Stomach smooth muscle (tissue), 2 donors: ENCODE measurements around the gene NFE2L3.
"Not testable (repeated sequence)": the region's sequence is repeated elsewhere in the genome, so short reads cannot be mapped to it uniquely, and the experiment has no call there.

Source experiments
- H3K27ac ChIP-seq: one replicate; pipeline ENCODE4 v1.7.0; 2013; ENCODE audit warnings: mild to moderate bottlenecking, low read length, inconsistent platforms
- H3K27me3 ChIP-seq, 2 donors: one replicate each; pipeline ENCODE4 v1.7.0; 2013; ENCODE audit warnings: low read length in 2 of 2; ENCODE audit not compliant: insufficient read depth in 2 of 2, control insufficient read depth in 1 of 2
- H3K36me3 ChIP-seq, 2 donors: one replicate each; pipeline ENCODE4 v1.7.0; 2013; ENCODE audit warnings: low read length in 2 of 2; ENCODE audit not compliant: control insufficient read depth in 2 of 2, insufficient read depth in 2 of 2
- H3K4me1 ChIP-seq: one replicate; pipeline ENCODE4 v1.7.0; 2013; ENCODE audit warnings: low read length; ENCODE audit not compliant: control insufficient read depth, insufficient read depth
- H3K4me3 ChIP-seq, 2 donors: one replicate each; pipeline ENCODE4 v1.7.0; 2013; ENCODE audit warnings: low read length in 2 of 2
- H3K9ac ChIP-seq, 2 donors: one replicate each; pipeline ENCODE4 v1.7.0; 2013; ENCODE audit warnings: low read length in 2 of 2, mild to moderate bottlenecking in 1 of 2
- H3K9me3 ChIP-seq, 2 donors: one replicate each; pipeline ENCODE4 v1.7.0; 2013; ENCODE audit warnings: low read length in 2 of 2; ENCODE audit not compliant: control insufficient read depth in 2 of 2
- donor health status: healthy.
- donor health status: Pancreatic carcinoma.

The NFE2L3 gene

GRCh38 chr7:26151953-26152781 lies at the start of gene NFE2L3:
Gene NFE2L3 (plus strand): TSS chr7:26152198. CDS start chr7:26152499, 301 bp downstream.
- no peak within 1 kb of the TSS for H3K9ac ChIP-seq
- H3K4me3 ChIP-seq: peak within 1 kb of the TSS; percentile 9 to 64
- H3K27ac ChIP-seq: no peak within 1 kb of the TSS
- no peaks in the 10 kb centered on the region for H3K9me3 ChIP-seq
- H3K4me1 ChIP-seq: peaks cover 9% of the 10 kb centered on the region
- H3K36me3 ChIP-seq: no peaks in the 10 kb centered on the region
- peaks cover 28 to 39% of the 10 kb centered on the region in 2 donors for H3K27me3 ChIP-seq

GRCh38 chr7:26103596-26103995 lies 48.4 kb upstream of the NFE2L3 start:
- Histone ChIP-seq H3K27ac (no peak overlapping the region), H3K4me1 (no peaks in the 10 kb centered on the region), H3K9ac (no peak overlapping the region), H3K27me3 (peaks cover 0 to 3% of the 10 kb centered on the region in 2 donors), H3K9me3 (no peaks in the 10 kb centered on the region), H3K36me3 (no peaks in the 10 kb centered on the region), H3K4me3 (no peak overlapping the region)

GRCh38 chr7:26105236-26105635 lies 46.8 kb upstream of the NFE2L3 start:
- Histone ChIP-seq H3K4me3 (no peak overlapping the region), H3K4me1 (no peaks in the 10 kb centered on the region), H3K36me3 (no peaks in the 10 kb centered on the region), H3K9ac (no peak overlapping the region), H3K27me3 (peaks cover 0 to 3% of the 10 kb centered on the region in 2 donors), H3K27ac (no peak overlapping the region), H3K9me3 (no peaks in the 10 kb centered on the region)

GRCh38 chr7:26105931-26106330 lies 46.1 kb upstream of the NFE2L3 start:
- no peak overlapping the region for H3K9ac ChIP-seq
- H3K27ac ChIP-seq: no peak overlapping the region
- H3K27me3 ChIP-seq: peaks cover 0 to 3% of the 10 kb centered on the region in 2 donors
- no peaks in the 10 kb centered on the region for H3K9me3 ChIP-seq
- no peaks in the 10 kb centered on the region for H3K36me3 ChIP-seq
- no peak overlapping the region for H3K4me3 ChIP-seq
- no peaks in the 10 kb centered on the region for H3K4me1 ChIP-seq

GRCh38 chr7:26112203-26112740 lies 39.7 kb upstream of the NFE2L3 start:
- Histone ChIP-seq H3K27me3 (peaks cover 0 to 4% of the 10 kb centered on the region in 2 donors), H3K9me3 (no peaks in the 10 kb centered on the region), H3K4me3 (no peak overlapping the region), H3K27ac (no peak overlapping the region), H3K36me3 (no peaks in the 10 kb centered on the region), H3K4me1 (no peaks in the 10 kb centered on the region), H3K9ac (no peak overlapping the region)

GRCh38 chr7:26115650-26116049 lies 36.3 kb upstream of the NFE2L3 start:
- no peak overlapping the region for H3K9ac ChIP-seq
- no peaks in the 10 kb centered on the region for H3K4me1 ChIP-seq
- no peak overlapping the region for H3K4me3 ChIP-seq
- no peaks in the 10 kb centered on the region for H3K36me3 ChIP-seq
- H3K27ac ChIP-seq: no peak overlapping the region
- no peaks in the 10 kb centered on the region for H3K9me3 ChIP-seq
- peaks cover 3 to 8% of the 10 kb centered on the region in 2 donors for H3K27me3 ChIP-seq

- H3K9me3 ChIP-seq: no peaks in the 10 kb centered on the region
- H3K9ac ChIP-seq: no peak overlapping the region
- no peak overlapping the region for H3K27ac ChIP-seq
- no peak overlapping the region for H3K4me3 ChIP-seq
- no peaks in the 10 kb centered on the region for H3K4me1 ChIP-seq
- H3K27me3 ChIP-seq: peaks cover 3 to 11% of the 10 kb centered on the region in 2 donors
- no peaks in the 10 kb centered on the region for H3K36me3 ChIP-seq
These were observed 34.7 kb upstream of the NFE2L3 start for GRCh38 chr7:26117142-26117807.

GRCh38 chr7:26117970-26118369 lies 34.0 kb upstream of the NFE2L3 start:
- no peaks in the 10 kb centered on the region for H3K9me3 ChIP-seq
- no peak overlapping the region for H3K4me3 ChIP-seq
- peaks cover 3 to 11% of the 10 kb centered on the region in 2 donors for H3K27me3 ChIP-seq
- H3K9ac ChIP-seq: no peak overlapping the region
- no peaks in the 10 kb centered on the region for H3K36me3 ChIP-seq
- no peaks in the 10 kb centered on the region for H3K4me1 ChIP-seq
- H3K27ac ChIP-seq: no peak overlapping the region

GRCh38 chr7:26122745-26123144 lies 29.3 kb upstream of the NFE2L3 start:
- Histone ChIP-seq H3K9me3 (no peaks in the 10 kb centered on the region), H3K27me3 (peaks cover 7 to 9% of the 10 kb centered on the region in 2 donors)

GRCh38 chr7:26124775-26125174 lies 27.2 kb upstream of the NFE2L3 start:
- H3K9ac ChIP-seq, H3K9me3 ChIP-seq, H3K4me1 ChIP-seq, H3K27me3 ChIP-seq, H3K4me3 ChIP-seq, H3K36me3 ChIP-seq, H3K27ac ChIP-seq: not testable (repeated sequence)

More at GRCh38 chr7:26122745-26123144, 29.3 kb upstream of the NFE2L3 start:
- H3K9ac ChIP-seq: no peak overlapping the region
- no peak overlapping the region for H3K4me3 ChIP-seq
- no peaks in the 10 kb centered on the region for H3K4me1 ChIP-seq
- no peaks in the 10 kb centered on the region for H3K36me3 ChIP-seq
- no peak overlapping the region for H3K27ac ChIP-seq
